K562 (cell line): ENCODE results near the gene HIVEP2. TPM values are rescaled to one million over a fixed set of nuclear protein-coding genes. Genes with fewer than 3 reads are reported as not detected.

Experiments
- ATAC-seq: fragments of 200-7000 bp; cut with Tn5 transposase; 3 replicates; pipeline ENCODE4 v1.9.1; 2020; ENCODE audit warnings: moderate library complexity
- BruUV-seq: library from RNA; stranded (reverse); fragments of 400-500 nt; replicated peaks from 2 replicates; lab custom pipeline; 2021; lab: Mats Ljungman, UMichigan
- CTCF ChIA-PET: fragments of 300-600 bp; formaldehyde crosslinking; extraction: SDS; loops from one replicate; lab custom pipeline; 2021; ENCODE audit warnings: low intra/inter-chr PET ratio; lab: Yijun Ruan, JAX
- POLR2A ChIA-PET: fragments of 300-600, 350-650 bp; sonication (Branson Sonifier 250); formaldehyde crosslinking; extraction: SDS; loops from one replicate; lab custom pipeline; 2021; ENCODE audit warnings: antibody characterized with exemption, inconsistent platforms; lab: Yijun Ruan, JAX
- DNase-seq, 4 experiments: peaks; one replicate each; pipeline versions ENCODE4 v3.0.0 to v3.0.0-alpha.2; 2011 to 2018; ENCODE audit warnings: low spot score in 3 of 4, mixed read lengths in 3 of 4; ENCODE audit errors: extremely low read depth in 1 of 4
- FAIRE-seq: peaks from 2 replicates; lab custom pipeline; 2011; peaks lifted over from hg19 to GRCh38; lab: Jason Lieb, UNC
- H2AFZ ChIP-seq: 2 replicates; pipeline ENCODE4 v1.6.0; 2011; ENCODE audit warnings: low read depth, low read length, control low read depth, inconsistent platforms
- H3K27ac ChIP-seq: fragments of 200-600 bp; 3 replicates; pipeline ENCODE4 v1.8.0; 2011; ENCODE audit warnings: low read depth, mild to moderate bottlenecking, control low read depth, inconsistent platforms, low read length, moderate library complexity, mixed read lengths; ENCODE audit errors: extremely low read depth
- H3K27me3 ChIP-seq, 2 experiments: fragments of 300-600 bp in 1 of 2; 2 replicates in 1 of 2; 3 replicates in 1 of 2; pipeline versions ENCODE4 v1.6.0 to v1.8.0; 2011; ENCODE audit warnings: inconsistent platforms in 2 of 2, low read length in 2 of 2, mild to moderate bottlenecking in 1 of 2, mixed read lengths in 1 of 2, moderate library complexity in 1 of 2; ENCODE audit not compliant: control insufficient read depth in 2 of 2, insufficient read depth in 2 of 2
- H3K36me3 ChIP-seq: fragments of 300-600 bp; 3 replicates; pipeline ENCODE4 v1.8.0; 2011; ENCODE audit warnings: mild to moderate bottlenecking, low read length, inconsistent platforms; ENCODE audit not compliant: control insufficient read depth, insufficient read depth
- H3K4me1 ChIP-seq, 2 experiments: fragments of 200-600 bp in 1 of 2; replicated peaks in 1 of 2; 2 replicates in 1 of 2; 3 replicates in 1 of 2; pipeline versions ENCODE4 v1.5.1 to v1.8.0; 2011; ENCODE audit warnings: inconsistent platforms in 2 of 2, low read length in 2 of 2, mild to moderate bottlenecking in 1 of 2, mixed read lengths in 1 of 2, moderate library complexity in 1 of 2; ENCODE audit not compliant: control insufficient read depth in 2 of 2, insufficient read depth in 2 of 2
- H3K4me2 ChIP-seq: 2 replicates; pipeline ENCODE4 v1.6.1; 2011; ENCODE audit warnings: low read length, control low read depth, inconsistent platforms, mixed read lengths; ENCODE audit not compliant: insufficient read depth
- H3K4me3 ChIP-seq: fragments of 200-600 bp; sonication (generic), shearing (Covaris generic); 2 replicates; pipeline ENCODE4 v1.5.1; 2016; ENCODE audit warnings: control low read depth, inconsistent platforms
- H3K79me2 ChIP-seq: fragments of 200-600 bp; 3 replicates; pipeline ENCODE4 v1.8.0; 2011; ENCODE audit warnings: low read length, inconsistent platforms; ENCODE audit not compliant: control insufficient read depth, insufficient read depth
- H3K9ac ChIP-seq, 2 experiments: 2 replicates each; pipeline versions ENCODE4 v1.6.0 to v1.6.1; 2011; ENCODE audit warnings: low read depth in 2 of 2, low read length in 2 of 2, control low read depth in 1 of 2, inconsistent platforms in 1 of 2, mild to moderate bottlenecking in 1 of 2, mixed read lengths in 1 of 2; ENCODE audit not compliant: insufficient read depth in 1 of 2
- H3K9me1 ChIP-seq: one replicate; pipeline ENCODE4 v1.6.0; 2011; ENCODE audit warnings: inconsistent platforms, mild to moderate bottlenecking, low read length, moderate library complexity; ENCODE audit not compliant: control insufficient read depth, insufficient read depth
- H3K9me3 ChIP-seq: replicated peaks from 2 replicates; pipeline ENCODE4 v1.5.1; 2011; ENCODE audit warnings: low read depth, low read length, inconsistent platforms; ENCODE audit not compliant: control insufficient read depth, insufficient read depth
- H4K20me1 ChIP-seq: replicated peaks from 2 replicates; pipeline ENCODE4 v1.6.1; 2011; ENCODE audit warnings: low read length, inconsistent platforms, mixed read lengths; ENCODE audit not compliant: control insufficient read depth, insufficient read depth
- HCFC1 ChIP-seq: IDR thresholded peaks from 2 replicates; pipeline ENCODE4 v1.6.1; 2012; ENCODE audit warnings: low read depth, low read length, improper control_type of control experiment
- HDAC6 ChIP-seq: IDR thresholded peaks from 2 replicates; pipeline ENCODE4 v1.6.1; 2012; ENCODE audit warnings: low read depth, mild to moderate bottlenecking, control low read depth, inconsistent platforms, low read length, moderate library complexity
- KDM2B ChIP-seq: fragments of 250-450 bp; sonication (Bioruptor Pico); IDR thresholded peaks from 2 replicates; pipeline ENCODE4 v1.8.0; 2021; ENCODE audit warnings: mild to moderate bottlenecking, moderate library complexity
- KLF10 ChIP-seq: fragments of 250-450 bp; sonication (Bioruptor Pico); IDR thresholded peaks from 2 replicates; pipeline ENCODE4 v1.6.1; 2021; ENCODE audit warnings: matching md5 sums
- RCOR1 ChIP-seq, 2 experiments: IDR thresholded peaks; 2 replicates each; pipeline ENCODE4 v1.6.1; 2012; ENCODE audit warnings: low read depth in 2 of 2, low read length in 2 of 2, borderline replicate concordance in 1 of 2, improper control_type of control experiment in 1 of 2
- RREB1 ChIP-seq: fragments of 250-450 bp; sonication (Bioruptor Pico); IDR thresholded peaks from 2 replicates; pipeline ENCODE4 v1.4.0; 2020
- SMC3 ChIP-seq: conservative IDR thresholded peaks from 2 replicates; pipeline ENCODE4 v1.6.1; 2011; ENCODE audit warnings: low read depth, low read length, improper control_type of control experiment; ENCODE audit not compliant: insufficient read depth
- TAF9B ChIP-seq: fragments of 450-650 bp; IDR thresholded peaks from 2 replicates; pipeline ENCODE4 v1.6.1; 2018; ENCODE audit warnings: mild to moderate bottlenecking; ENCODE audit not compliant: partially characterized antibody
- YY1 ChIP-seq, 3 experiments: IDR thresholded peaks; 2 replicates each; pipeline ENCODE4 v1.6.1; 2011; ENCODE audit warnings: low read length in 2 of 3, mild to moderate bottlenecking in 2 of 3, moderate library complexity in 2 of 3, borderline replicate concordance in 1 of 3, control low read depth in 1 of 3, low read depth in 1 of 3; ENCODE audit not compliant: insufficient read depth in 3 of 3, insufficient replicate concordance in 2 of 3, control insufficient read depth in 1 of 3, insufficient read length in 1 of 3; ENCODE audit errors: extremely low read depth in 1 of 3
- ZNF717 ChIP-seq: fragments of 250-450 bp; sonication (Bioruptor Pico); IDR thresholded peaks from 2 replicates; pipeline ENCODE4 v1.5.0; 2021
- WGBS: fragments of 100-300 bp; shearing (Covaris generic); methylation state at CpG from one replicate; pipeline ENCODE4 v1.1.6; 2016; ENCODE audit warnings: low coverage, mixed read lengths; ENCODE audit not compliant: insufficient coverage; ENCODE audit errors: missing lambda C conversion rate; 5-methylcytosine and 5-hydroxymethylcytosine counted together
- in situ Hi-C: fragments of 300-500 bp; cut with MboI; formaldehyde crosslinking; loops from 4 replicates; pipeline ENCODE4 v1.15.0; 2018; ENCODE audit warnings: inconsistent platforms, mixed read lengths
- intact Hi-C: fragments of 100-400 bp; cut with micrococcal nuclease; formaldehyde crosslinking; loops from 2 replicates; pipeline ENCODE4 v1.14.2; 2022
- polyA plus RNA-seq, 8 experiments: library from polyadenylated mRNA; depleted of rRNA in 4 of 8; stranded (reverse) in 5 of 8; unstranded in 3 of 8; fragments of >200 nt; fragmentation: Nextera tagmentation in 2 of 8; fragmentation: Illumina TruSeq in 1 of 8; extraction: Ambion mirVana in 2 of 8; extraction: Trizol in 1 of 8; gene quantifications; 2 replicates each; pipeline versions ENCODE4 v1.2.1 to v1.2.3, GENCODE V29; 2011 to 2014; ENCODE audit warnings: inconsistent platforms in 1 of 8, missing spikeins in 1 of 8
- total RNA-seq, 7 experiments: library from RNA; depleted of rRNA in 6 of 7; stranded (reverse); fragments of >200 nt in 6 of 7; fragmentation: Illumina TruSeq in 2 of 7; extraction: Trizol in 2 of 7; gene quantifications; 2 replicates each; pipeline versions ENCODE4 v1.2.1 to v1.2.3, GENCODE V29; 2011 to 2021; ENCODE audit warnings: low replicate concordance in 1 of 7
- TF ChIP-seq, protein P1 (sequence below), 3 experiments: IDR thresholded peaks in 2 of 3; conservative IDR thresholded peaks in 1 of 3; 2 replicates each; pipeline ENCODE4 v1.5.1; 2011 to 2012; ENCODE audit warnings: low read length in 3 of 3, mild to moderate bottlenecking in 3 of 3, control low read depth in 2 of 3, improper control_type of control experiment in 1 of 3, inconsistent platforms in 1 of 3, low read depth in 1 of 3, mixed read lengths in 1 of 3, moderate library complexity in 1 of 3; ENCODE audit not compliant: insufficient read depth in 2 of 3
- TF ChIP-seq, protein P2 (sequence below): fragments of 450-650 bp; formaldehyde crosslinking; IDR thresholded peaks from 2 replicates; pipeline ENCODE4 v1.4.0; 2022; ENCODE audit warnings: missing genetic modification characterization

The HIVEP2 gene
- total and polyA plus RNA-seq, 9 of the 15 experiments (the other 6 are each of a cell fraction or from before 2014, with no cell fraction given) = under 0.01 to 1.2 (median 0.31) TPM

DNA sequence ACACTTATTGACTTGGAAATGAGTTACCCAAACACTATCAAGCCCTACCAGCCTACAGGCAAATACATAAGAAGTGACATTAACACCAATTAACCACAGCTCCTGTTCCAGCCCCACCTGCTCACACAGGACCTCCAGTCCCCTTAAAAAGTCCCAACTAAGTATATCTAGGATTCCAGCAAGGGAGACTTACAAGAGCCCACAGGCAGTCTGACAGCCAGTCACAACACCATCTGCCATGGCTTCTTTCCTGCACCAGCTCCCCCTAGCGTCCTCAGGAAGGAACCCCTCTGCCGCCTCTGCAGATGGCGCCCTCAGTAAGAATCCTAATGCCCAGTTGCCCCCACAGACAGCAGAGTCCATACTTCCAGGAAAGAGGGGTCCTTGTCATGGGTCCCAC is 122.1 kb downstream of the HIVEP2 start:
- H3K9ac ChIP-seq = no peak overlapping the region
- H3K4me3 ChIP-seq = no peak overlapping the region
- BruUV-seq = no TSS peak
- ATAC-seq = peak; percentile 99
- intact Hi-C loops (loop anchor here (1.0 to 10.0 kb wide), 3 partner anchors 130 to 349 kb away; no protein-coding TSS in a partner anchor), in situ Hi-C loops (no loop called here)
- H3K4me2 ChIP-seq = peak overlapping the region; percentile 8; the same call in 1 of the 2 replicates
- ChIA-PET CTCF (no interaction called here), POLR2A (interaction anchor here (0.5 to 0.6 kb wide), 3 partner anchors 37 to 1235 kb away, joined by 3 read pairs; no protein-coding TSS in a partner anchor)
- WGBS = 0% methylated on average over 3 of the region's 3 CpGs
- H3K4me1 ChIP-seq = no peaks in the 10 kb centered on the region
- no peaks in the 10 kb centered on the region for H3K79me2 ChIP-seq
- H3K9me1 ChIP-seq = no peaks in the 10 kb centered on the region
- no peak overlapping the region for H3K27ac ChIP-seq
- H3K27me3 ChIP-seq = no peaks in the 10 kb centered on the region
- peak; percentile 84 for FAIRE-seq
- DNase-seq = peak; percentile 32 to 73 (median 56)
- H3K36me3 ChIP-seq = no peaks in the 10 kb centered on the region
- H2AFZ ChIP-seq = peak overlapping the region; percentile 30; the same call in 1 of the 2 replicates
- no peaks in the 10 kb centered on the region for H3K9me3 ChIP-seq
- H4K20me1 ChIP-seq = no peaks in the 10 kb centered on the region
- TF ChIP-seq ZNF717 (CRISPR knock-in tag) = no peak
- TF ChIP-seq RCOR1 (IDR thresholded peaks at IDR 0.05; ENCODE audit: borderline replicate concordance in 1 of 2, low read depth in 2 of 2, low read length in 2 of 2) = peak in 1 of 2 experiments; percentile 39; a peak in 1 of 4 replicates
- TF ChIP-seq RREB1 (CRISPR knock-in tag) = no peak
- TF ChIP-seq, protein P1, sequence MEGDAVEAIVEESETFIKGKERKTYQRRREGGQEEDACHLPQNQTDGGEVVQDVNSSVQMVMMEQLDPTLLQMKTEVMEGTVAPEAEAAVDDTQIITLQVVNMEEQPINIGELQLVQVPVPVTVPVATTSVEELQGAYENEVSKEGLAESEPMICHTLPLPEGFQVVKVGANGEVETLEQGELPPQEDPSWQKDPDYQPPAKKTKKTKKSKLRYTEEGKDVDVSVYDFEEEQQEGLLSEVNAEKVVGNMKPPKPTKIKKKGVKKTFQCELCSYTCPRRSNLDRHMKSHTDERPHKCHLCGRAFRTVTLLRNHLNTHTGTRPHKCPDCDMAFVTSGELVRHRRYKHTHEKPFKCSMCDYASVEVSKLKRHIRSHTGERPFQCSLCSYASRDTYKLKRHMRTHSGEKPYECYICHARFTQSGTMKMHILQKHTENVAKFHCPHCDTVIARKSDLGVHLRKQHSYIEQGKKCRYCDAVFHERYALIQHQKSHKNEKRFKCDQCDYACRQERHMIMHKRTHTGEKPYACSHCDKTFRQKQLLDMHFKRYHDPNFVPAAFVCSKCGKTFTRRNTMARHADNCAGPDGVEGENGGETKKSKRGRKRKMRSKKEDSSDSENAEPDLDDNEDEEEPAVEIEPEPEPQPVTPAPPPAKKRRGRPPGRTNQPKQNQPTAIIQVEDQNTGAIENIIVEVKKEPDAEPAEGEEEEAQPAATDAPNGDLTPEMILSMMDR (IDR thresholded peaks at IDR 0.05 in 2 of 3, conservative IDR thresholded peaks at IDR 0.05 in 1 of 3; ENCODE audit: insufficient read depth in 2 of 3, low read depth in 1 of 3, low read length in 3 of 3) = peak; percentile 90 to 97 (median 92)
- TF ChIP-seq SMC3 = peak; percentile 67
- TF ChIP-seq KLF10 (CRISPR knock-in tag) = no peak
- TF ChIP-seq, protein P2, sequence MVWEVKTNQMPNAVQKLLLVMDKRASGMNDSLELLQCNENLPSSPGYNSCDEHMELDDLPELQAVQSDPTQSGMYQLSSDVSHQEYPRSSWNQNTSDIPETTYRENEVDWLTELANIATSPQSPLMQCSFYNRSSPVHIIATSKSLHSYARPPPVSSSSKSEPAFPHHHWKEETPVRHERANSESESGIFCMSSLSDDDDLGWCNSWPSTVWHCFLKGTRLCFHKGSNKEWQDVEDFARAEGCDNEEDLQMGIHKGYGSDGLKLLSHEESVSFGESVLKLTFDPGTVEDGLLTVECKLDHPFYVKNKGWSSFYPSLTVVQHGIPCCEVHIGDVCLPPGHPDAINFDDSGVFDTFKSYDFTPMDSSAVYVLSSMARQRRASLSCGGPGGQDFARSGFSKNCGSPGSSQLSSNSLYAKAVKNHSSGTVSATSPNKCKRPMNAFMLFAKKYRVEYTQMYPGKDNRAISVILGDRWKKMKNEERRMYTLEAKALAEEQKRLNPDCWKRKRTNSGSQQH (CRISPR knock-in tag) = no peak
- TF ChIP-seq HCFC1 = no peak
- peak in 2 of 3 experiments; percentile 53 to 78 for TF ChIP-seq YY1 (IDR thresholded peaks at IDR 0.05; ENCODE audit: borderline replicate concordance in 1 of 3, control insufficient read depth in 1 of 3, extremely low read depth in 1 of 3, insufficient read depth in 3 of 3, insufficient read length in 1 of 3, insufficient replicate concordance in 2 of 3, low read depth in 1 of 3, low read length in 2 of 3)
- no peak for TF ChIP-seq HDAC6
- no peak for TF ChIP-seq TAF9B
- no peak for TF ChIP-seq KDM2B
